Activated CD8-positive, alpha-beta memory T cell treated with anti-CD3 and anti-CD28 coated beads for 36 hours (primary cell): ENCODE measurements around the gene GABRR2. TPM values are rescaled to one million over a fixed set of nuclear protein-coding genes. Genes with fewer than 3 reads are reported as not detected.
"Not testable (repeated sequence)": the region's sequence is repeated elsewhere in the genome, so short reads cannot be mapped to it uniquely, and the experiment has no call there.

ENCODE experiments used
- CTCF ChIA-PET: fragments of 350-600 bp; sonication (Branson Sonifier 250); formaldehyde crosslinking; loops from one replicate; lab custom pipeline; 2021; ENCODE audit warnings: antibody characterized with exemption; lab: Charles Lee
- POLR2A ChIA-PET: fragments of 350-600 bp; sonication (Branson Sonifier 250); formaldehyde crosslinking; loops from one replicate; lab custom pipeline; 2021; ENCODE audit warnings: antibody characterized with exemption; lab: Charles Lee
- total RNA-seq, 2 experiments: library from RNA; stranded (reverse); gene quantifications; one replicate each; pipeline ENCODE4 v1.2.3, GENCODE V29; 2021

The GABRR2 gene
- total RNA-seq, 2 experiments from 2014 or later: 0.23 to 0.29 TPM

GRCh38 chr6:89242574-89243330 is 72.3 kb downstream of the GABRR2 start:
- ChIA-PET POLR2A (no interaction called here), CTCF (interaction anchor here (0.6 to 1.8 kb wide), 2 partner anchors 135 to 259 kb away, joined by 3 to 5 read pairs; no protein-coding TSS in a partner anchor)

GRCh38 chr6:89239338-89239737 is 75.8 kb downstream of the GABRR2 start:
- CTCF ChIA-PET: interaction anchor here (0.6 to 1.9 kb wide), 3 partner anchors 22 to 1919 kb away, joined by 3 to 5 read pairs (median 3); partner anchors contain the start of gene GABRR1
- POLR2A ChIA-PET: no interaction called here

GRCh38 chr6:89237158-89237557 is 77.9 kb downstream of the GABRR2 start:
- POLR2A ChIA-PET: no interaction called here
- CTCF ChIA-PET: no interaction called here

GRCh38 chr6:89233605-89234004 is 81.5 kb downstream of the GABRR2 start:
- CTCF ChIA-PET, POLR2A ChIA-PET: not testable (repeated sequence)

GRCh38 chr6:89222712-89223039 is 92.4 kb downstream of the GABRR2 start:
- POLR2A ChIA-PET: no interaction called here
- CTCF ChIA-PET: no interaction called here

- CTCF ChIA-PET: no interaction called here
- POLR2A ChIA-PET: no interaction called here
These were observed 93.0 kb downstream of the GABRR2 start for GRCh38 chr6:89221971-89222711.

GRCh38 chr6:89221129-89221528 is 94.0 kb downstream of the GABRR2 start:
- CTCF ChIA-PET: no interaction called here
- POLR2A ChIA-PET: no interaction called here

GRCh38 chr6:89217299-89217910 is 97.7 kb downstream of the GABRR2 start, which contains the start of gene GABRR1:
Gene GABRR1, minus strand, starts transcription at chr6:89217358. Its CDS starts 36 bp downstream, at chr6:89217322.
- ChIA-PET CTCF (interaction anchor here (0.6 kb wide), 1 partner anchor 22 kb away, joined by 3 read pairs; no protein-coding TSS in a partner anchor), POLR2A (no interaction called here)

GRCh38 chr6:89216411-89216810 is 98.7 kb downstream of the GABRR2 start:
- ChIA-PET POLR2A (interaction anchor here (0.5 kb wide), 1 partner anchor 138 kb away, joined by 3 read pairs; no protein-coding TSS in a partner anchor), CTCF (no interaction called here)

GRCh38 chr6:89215391-89215790 is 99.7 kb downstream of the GABRR2 start:
- CTCF ChIA-PET: no interaction called here
- POLR2A ChIA-PET: no interaction called here

- POLR2A ChIA-PET: no interaction called here
These were observed 100.9 kb downstream of the GABRR2 start for GRCh38 chr6:89214197-89214596.

GRCh38 chr6:89212472-89212871 is 102.6 kb downstream of the GABRR2 start:
- CTCF ChIA-PET: interaction anchor here (0.5 kb wide), 1 partner anchor 263 kb away, joined by 3 read pairs; no protein-coding TSS in a partner anchor
- POLR2A ChIA-PET: no interaction called here

More at GRCh38 chr6:89214197-89214596, 100.9 kb downstream of the GABRR2 start:
- CTCF ChIA-PET: no interaction called here

GRCh38 chr6:89209457-89209856 is 105.6 kb downstream of the GABRR2 start:
- ChIA-PET CTCF (no interaction called here), POLR2A (no interaction called here)

GRCh38 chr6:89208551-89208950 is 106.5 kb downstream of the GABRR2 start:
- ChIA-PET POLR2A (no interaction called here), CTCF (no interaction called here)

Other genes with a start within 250 kb of the GABRR2 start
- gene PNRC1, start 234.5 kb downstream of the GABRR2 start, total RNA-seq: 10 to 100 TPM; 55.2 to 58.1 TPM
- gene SRSF12, start 197.2 kb downstream of the GABRR2 start, total RNA-seq: under 1 TPM; 0.82 to 0.84 TPM
- gene PM20D2, start 169.2 kb downstream of the GABRR2 start, total RNA-seq: 10 to 100 TPM; 22.6 to 23.4 TPM
- not detected for gene GABRR1, start 97.9 kb downstream of the GABRR2 start, total RNA-seq
- 10 to 100 TPM; 31.2 to 31.7 TPM for gene UBE2J1, start 37.4 kb upstream of the GABRR2 start, total RNA-seq
- gene RRAGD, start 97.0 kb upstream of the GABRR2 start, total RNA-seq: 10 to 100 TPM; 13.6 to 14.8 TPM
- 1 to 10 TPM; 3.9 to 4.7 TPM for gene ANKRD6, start 117.9 kb upstream of the GABRR2 start, total RNA-seq